ENCODE data around the gene AUTS2. TPM values are rescaled to one million over a fixed set of nuclear protein-coding genes. Genes with fewer than 3 reads are reported as not detected.

The AUTS2 gene
- polyA plus RNA-seq, 1 donor from 2014 or later = 97.3 TPM

GRCh38 chr7:69700331-69700730 is 102.1 kb downstream of the AUTS2 start:
- Histone ChIP-seq H3F3A (ENCODE audit: insufficient read depth, low read length, poor library complexity, severe bottlenecking) (no peaks in the 10 kb centered on the region), H3K4me3 (ENCODE audit: low read length) (no peak overlapping the region), H3K9me2 (ENCODE audit: insufficient read depth, low read length) (no peaks in the 10 kb centered on the region), H3K36me3 (ENCODE audit: insufficient read depth, low read length) (no peaks in the 10 kb centered on the region), H2AFZ (ENCODE audit: low read depth, low read length) (no peak overlapping the region), H3K4me2 (ENCODE audit: low read length) (no peak overlapping the region), H3K79me2 (replicated peaks; ENCODE audit: insufficient read depth, low read length) (peaks cover 69% of the 10 kb centered on the region), H4K20me1 (ENCODE audit: insufficient read depth) (no peaks in the 10 kb centered on the region), H3K9me3 (ENCODE audit: low read length) (no peaks in the 10 kb centered on the region), H3K27ac (ENCODE audit: low read length) (no peak overlapping the region), H3K9ac (ENCODE audit: low read length) (no peak overlapping the region), H3K27me3 (ENCODE audit: insufficient read depth, low read depth, low read length) (no peaks in the 10 kb centered on the region)
- TF ChIP-seq EZH2 (IDR thresholded peaks at IDR 0.05; ENCODE audit: borderline replicate concordance, insufficient read depth, low read length, poor library complexity, severe bottlenecking) (no peak), POLR2AphosphoS5 (IDR thresholded peaks at IDR 0.05) (no peak), MXI1 (conservative IDR thresholded peaks at IDR 0.05; ENCODE audit: poor library complexity, severe bottlenecking) (no peak), SMC3 (conservative IDR thresholded peaks at IDR 0.05; ENCODE audit: poor library complexity) (no peak), TAF1 (IDR thresholded peaks at IDR 0.05; ENCODE audit: low read depth) (no peak), CTCF (IDR thresholded peaks at IDR 0.05; ENCODE audit: poor library complexity, severe bottlenecking) (no peak), RAD21 (conservative IDR thresholded peaks at IDR 0.05) (no peak), REST (IDR thresholded peaks at IDR 0.05; ENCODE audit: borderline replicate concordance) (no peak), EP300 (conservative IDR thresholded peaks at IDR 0.05; ENCODE audit: poor library complexity, severe bottlenecking) (no peak)

- H3K36me3 ChIP-seq (ENCODE audit: insufficient read depth, low read length) = no peaks in the 10 kb centered on the region
- H3K4me2 ChIP-seq (ENCODE audit: low read length) = no peak overlapping the region
- H3K9me3 ChIP-seq (ENCODE audit: low read length) = no peaks in the 10 kb centered on the region
- no peak overlapping the region for H3K4me3 ChIP-seq (ENCODE audit: low read length)
- no peaks in the 10 kb centered on the region for H3K9me2 ChIP-seq (ENCODE audit: insufficient read depth, low read length)
- TF ChIP-seq REST (IDR thresholded peaks at IDR 0.05; ENCODE audit: borderline replicate concordance) (no peak), EP300 (conservative IDR thresholded peaks at IDR 0.05; ENCODE audit: poor library complexity, severe bottlenecking) (no peak), MXI1 (conservative IDR thresholded peaks at IDR 0.05; ENCODE audit: poor library complexity, severe bottlenecking) (no peak), RAD21 (conservative IDR thresholded peaks at IDR 0.05) (no peak), SMC3 (conservative IDR thresholded peaks at IDR 0.05; ENCODE audit: poor library complexity) (no peak), EZH2 (IDR thresholded peaks at IDR 0.05; ENCODE audit: borderline replicate concordance, insufficient read depth, low read length, poor library complexity, severe bottlenecking) (no peak), CTCF (IDR thresholded peaks at IDR 0.05; ENCODE audit: poor library complexity, severe bottlenecking) (no peak), TAF1 (IDR thresholded peaks at IDR 0.05; ENCODE audit: low read depth) (no peak), POLR2AphosphoS5 (IDR thresholded peaks at IDR 0.05) (no peak)
- H3K9ac ChIP-seq (ENCODE audit: low read length) = no peak overlapping the region
- no peak overlapping the region for H2AFZ ChIP-seq (ENCODE audit: low read depth, low read length)
- H4K20me1 ChIP-seq (ENCODE audit: insufficient read depth) = no peaks in the 10 kb centered on the region
- no peak overlapping the region for H3K27ac ChIP-seq (ENCODE audit: low read length)
- no peaks in the 10 kb centered on the region for H3F3A ChIP-seq (ENCODE audit: insufficient read depth, low read length, poor library complexity, severe bottlenecking)
- H3K27me3 ChIP-seq (ENCODE audit: insufficient read depth, low read depth, low read length) = no peaks in the 10 kb centered on the region
- peaks cover 69% of the 10 kb centered on the region for H3K79me2 ChIP-seq (replicated peaks; ENCODE audit: insufficient read depth, low read length)
Measured at GRCh38 chr7:69701288-69701687, 103.0 kb downstream of the AUTS2 start.
